Suppressor macrophage treated with lipopolysaccharide for 4 hours (primary cell): ENCODE results near the gene NXF1.
"Not testable (repeated sequence)": the region's sequence is repeated elsewhere in the genome, so short reads cannot be mapped to it uniquely, and the experiment has no call there.

Experiments
- DNase-seq: peaks from one replicate; pipeline ENCODE4 v3.0.0-alpha.2; 2020

The NXF1 gene

DNA sequence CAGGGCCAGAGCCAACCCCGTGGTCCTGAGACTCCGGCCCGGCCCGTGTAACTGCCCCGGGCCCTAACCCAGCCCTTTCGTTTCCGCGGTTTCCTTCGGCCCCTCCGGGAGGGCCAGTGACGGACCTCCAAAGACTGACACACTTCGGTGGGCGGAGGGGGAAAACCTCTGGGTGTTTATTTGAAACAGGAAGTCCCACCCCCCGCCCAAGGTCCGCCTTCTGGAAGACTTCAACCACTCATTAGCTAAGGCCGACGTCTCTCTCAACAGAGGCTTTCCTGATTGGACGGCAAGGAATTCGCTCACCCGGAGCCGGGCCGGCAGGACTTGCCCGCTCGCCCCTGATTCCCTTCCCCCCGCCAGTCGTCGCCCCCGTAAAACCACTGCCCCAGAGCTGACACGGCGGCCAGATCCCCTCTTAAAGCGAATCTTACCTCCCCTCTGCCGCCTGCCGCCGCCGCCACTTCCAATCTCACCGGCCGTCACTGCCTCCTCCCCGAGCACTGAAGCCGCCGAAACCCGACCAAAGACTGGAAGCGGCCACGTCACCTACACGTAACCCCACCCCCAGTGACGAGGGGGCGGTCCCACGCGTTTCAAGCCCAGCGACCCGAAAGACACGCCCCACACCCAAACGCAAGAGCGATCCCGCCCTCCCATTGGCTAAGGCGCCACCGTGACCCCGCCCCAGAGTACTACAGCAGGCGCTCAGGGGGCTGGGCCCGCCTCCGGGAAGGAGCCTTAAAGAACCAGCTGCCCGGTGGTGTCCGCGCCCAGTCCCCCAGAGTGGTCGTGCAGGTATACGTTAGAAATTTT, 26.5 kb upstream of the NXF1 start, which contains the start of gene STX5:
Gene STX5, minus strand, starts transcription at position 532 of the 816 bp plus-strand sequence. CDS start 808 bp downstream, outside the sequence.
- peak; percentile 99 for DNase-seq

DNA sequence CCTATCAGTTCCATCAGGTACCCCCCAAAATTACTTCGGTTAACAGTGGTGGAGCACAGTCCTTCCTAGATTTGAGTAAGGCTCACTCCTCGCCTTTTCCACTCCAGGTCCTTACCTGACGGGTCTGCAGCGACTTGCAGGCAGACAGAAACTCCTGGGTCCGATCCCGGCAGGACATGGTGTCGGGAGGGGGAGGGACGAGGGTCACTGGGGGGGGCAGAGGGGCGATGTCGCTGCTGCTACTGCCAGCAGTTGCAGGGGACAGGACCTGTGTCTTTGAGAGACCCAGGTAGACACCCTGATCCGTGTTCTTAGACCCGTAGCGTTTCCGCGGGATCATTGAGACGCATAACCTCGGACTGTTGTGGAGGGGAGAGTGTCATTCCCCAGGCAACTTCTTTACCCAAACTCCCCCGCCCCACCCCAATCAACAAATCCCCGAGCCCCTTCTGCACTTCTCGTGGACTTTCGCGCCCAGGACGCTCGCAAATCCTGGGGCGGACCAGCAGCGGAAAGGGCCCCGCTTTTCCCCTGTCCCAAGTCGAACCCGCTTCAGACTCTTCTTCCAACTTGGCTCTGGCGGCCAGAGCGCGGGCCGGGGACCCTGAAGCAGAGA, 25.8 kb upstream of the NXF1 start:
- DNase-seq = no peak

DNA sequence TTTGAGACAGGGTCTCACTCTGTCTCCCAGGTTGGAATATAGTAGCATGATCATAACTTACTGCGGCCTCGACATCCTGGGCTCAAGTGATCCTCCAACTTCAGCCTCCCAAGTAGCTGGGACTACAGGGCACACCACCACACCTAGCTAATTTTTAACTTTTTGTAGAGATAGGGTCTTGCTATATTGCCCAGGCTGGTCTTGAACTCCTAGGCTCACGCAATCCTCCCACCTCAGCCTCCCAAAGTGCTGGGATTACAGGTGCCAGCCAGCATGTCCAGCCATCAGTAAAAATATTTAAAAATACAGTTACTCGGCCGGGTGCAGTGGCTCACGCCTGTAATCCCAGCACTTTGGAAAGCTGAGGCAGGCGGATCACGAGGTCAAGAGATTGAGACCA, 22.9 kb upstream of the NXF1 start:
- DNase-seq = not testable (repeated sequence)

DNA sequence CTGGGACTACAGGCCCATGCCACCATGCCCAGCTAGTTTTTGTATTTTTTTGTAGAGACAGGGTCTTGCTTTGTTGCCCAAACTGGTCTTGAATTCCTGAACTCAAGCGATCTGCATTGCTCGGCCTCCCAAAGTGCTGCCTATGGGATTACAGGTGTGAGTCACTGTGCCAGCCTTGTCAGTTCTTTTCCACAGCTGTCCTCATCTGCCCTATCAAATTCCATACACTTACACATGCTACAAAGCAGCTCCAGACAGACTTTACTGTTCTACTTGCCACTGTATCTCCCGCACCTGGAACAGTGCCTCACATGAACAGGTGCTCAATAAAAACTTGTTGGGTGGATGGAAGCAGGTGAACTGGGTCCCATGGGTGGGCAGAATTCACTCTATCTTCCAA, 18.4 kb upstream of the NXF1 start:
- no peak for DNase-seq

DNA sequence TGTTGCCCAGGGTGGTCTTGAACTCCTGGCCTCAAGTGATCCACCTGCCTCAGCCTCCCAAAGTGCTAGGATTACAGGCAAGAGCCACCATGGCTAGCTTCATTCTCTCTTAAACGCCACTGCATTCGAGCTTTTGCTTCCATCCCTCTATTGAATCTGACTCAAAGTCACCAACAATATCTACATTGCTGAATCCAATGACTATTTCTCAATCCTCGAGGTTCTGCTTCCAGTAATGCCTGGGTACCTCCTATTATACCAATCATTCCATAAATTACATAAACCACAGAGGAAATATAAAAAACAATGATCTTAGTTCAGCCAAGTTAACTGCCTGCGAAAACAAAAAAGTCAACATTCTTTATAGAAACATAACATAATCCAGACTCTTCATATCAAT, 11.9 kb upstream of the NXF1 start:
- peak; percentile 51 for DNase-seq

DNA sequence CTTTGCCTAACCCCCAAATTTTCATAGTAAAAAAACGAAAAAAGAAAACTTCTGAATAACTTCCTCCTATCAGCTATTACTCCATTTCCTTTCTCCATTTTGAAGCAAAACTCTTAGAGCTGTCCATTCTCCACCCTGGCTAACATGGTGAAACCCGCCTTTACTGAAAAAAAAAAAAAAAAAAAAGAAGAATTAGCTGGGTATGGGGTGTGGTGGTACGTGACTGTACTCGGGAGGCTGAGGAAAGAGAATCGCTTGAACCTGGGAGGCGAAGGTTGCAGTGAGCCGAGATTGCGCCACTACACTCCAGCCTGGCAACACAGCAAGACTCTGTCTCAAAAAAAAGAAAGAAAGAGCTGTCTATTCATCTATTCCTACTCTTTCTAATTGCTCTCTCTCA, 11.3 kb upstream of the NXF1 start:
- peak; percentile 68 for DNase-seq

DNA sequence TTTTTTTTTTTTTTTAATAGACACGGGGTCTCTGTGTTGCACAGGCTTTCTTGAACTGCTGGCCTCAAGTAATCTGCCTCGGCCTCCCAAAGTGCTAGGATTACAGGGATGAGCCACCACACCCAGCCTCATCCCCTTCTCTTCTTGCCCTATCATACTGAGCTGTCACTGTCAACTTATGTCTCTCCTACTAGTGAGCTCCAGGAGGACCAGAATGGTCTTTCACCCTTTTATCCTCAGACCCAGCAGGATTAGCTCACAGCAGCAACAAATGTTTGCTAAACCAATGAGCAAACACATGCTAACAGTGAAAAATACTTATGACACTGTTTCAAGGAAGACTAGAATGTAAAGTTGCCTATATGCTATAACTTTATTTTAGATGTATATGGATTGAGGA, 6.4 kb upstream of the NXF1 start:
- DNase-seq = no peak

DNA sequence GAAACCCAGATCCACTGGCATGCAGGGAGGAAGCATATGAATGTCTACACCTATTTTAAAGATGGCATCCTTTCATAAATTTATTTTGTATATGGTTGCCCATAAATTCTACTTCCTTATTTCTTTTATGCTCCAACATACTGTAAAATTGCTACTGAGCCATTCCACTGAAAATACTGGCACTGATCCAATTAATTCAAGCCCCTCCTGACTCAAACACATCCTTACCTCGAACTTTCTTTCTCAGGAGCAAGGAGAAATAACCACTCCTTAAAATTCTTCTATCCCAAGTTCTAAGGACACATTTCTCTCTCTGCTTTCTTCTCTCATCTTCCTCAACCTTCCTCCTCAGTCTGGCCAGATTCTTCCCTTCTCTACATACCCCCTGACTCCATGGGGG, 5.5 kb upstream of the NXF1 start:
- DNase-seq = no peak

DNA sequence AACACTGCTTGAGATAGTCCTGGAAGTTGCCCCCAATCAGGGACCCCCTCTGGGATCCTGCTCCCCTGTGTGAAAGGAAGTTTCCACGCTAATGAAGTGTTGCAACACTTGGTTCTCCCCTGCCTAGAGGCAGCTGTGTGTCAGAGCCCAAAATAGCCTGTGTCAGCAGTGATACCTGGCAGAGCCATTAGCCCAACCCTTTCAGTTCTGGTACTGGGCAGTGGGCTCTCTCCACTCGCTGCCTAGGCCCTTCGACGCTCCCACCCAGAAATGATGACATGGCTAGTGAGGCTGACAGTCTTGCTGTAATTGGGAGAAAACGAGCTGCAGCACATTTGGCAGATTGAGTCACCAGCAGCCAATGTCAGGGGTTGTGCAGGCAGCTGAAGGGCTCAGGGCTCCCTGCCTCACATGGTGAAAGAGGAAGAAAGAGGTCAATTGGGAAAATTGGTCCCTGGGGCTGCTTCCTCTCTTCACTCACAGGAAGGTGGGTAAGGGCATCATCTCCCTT, 1.4 kb upstream of the NXF1 start:
- peak; percentile 94 for DNase-seq

DNA sequence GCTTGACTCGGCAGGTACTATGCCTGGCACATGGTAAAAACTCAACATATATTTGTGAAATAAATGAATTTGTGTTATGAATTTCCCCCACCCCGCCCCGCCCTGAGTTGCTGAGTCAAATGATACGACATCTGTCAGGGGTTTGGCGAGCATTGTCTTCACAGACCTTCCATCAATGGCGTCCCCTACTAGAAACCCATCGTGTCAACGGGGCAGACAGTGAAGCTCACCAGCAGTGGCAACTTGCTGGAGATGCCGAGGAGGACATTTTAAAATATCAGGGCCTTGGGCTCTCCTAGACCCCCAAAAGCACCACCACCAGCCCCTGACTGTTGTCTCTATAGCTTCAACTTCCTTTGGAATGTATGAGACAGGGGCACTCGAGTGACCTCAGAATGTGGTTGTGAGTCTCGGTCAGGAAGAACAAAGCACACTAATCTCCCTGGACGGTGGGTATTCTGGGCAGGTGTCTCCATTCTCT, 761 bp upstream of the NXF1 start:
- DNase-seq = no peak

DNA sequence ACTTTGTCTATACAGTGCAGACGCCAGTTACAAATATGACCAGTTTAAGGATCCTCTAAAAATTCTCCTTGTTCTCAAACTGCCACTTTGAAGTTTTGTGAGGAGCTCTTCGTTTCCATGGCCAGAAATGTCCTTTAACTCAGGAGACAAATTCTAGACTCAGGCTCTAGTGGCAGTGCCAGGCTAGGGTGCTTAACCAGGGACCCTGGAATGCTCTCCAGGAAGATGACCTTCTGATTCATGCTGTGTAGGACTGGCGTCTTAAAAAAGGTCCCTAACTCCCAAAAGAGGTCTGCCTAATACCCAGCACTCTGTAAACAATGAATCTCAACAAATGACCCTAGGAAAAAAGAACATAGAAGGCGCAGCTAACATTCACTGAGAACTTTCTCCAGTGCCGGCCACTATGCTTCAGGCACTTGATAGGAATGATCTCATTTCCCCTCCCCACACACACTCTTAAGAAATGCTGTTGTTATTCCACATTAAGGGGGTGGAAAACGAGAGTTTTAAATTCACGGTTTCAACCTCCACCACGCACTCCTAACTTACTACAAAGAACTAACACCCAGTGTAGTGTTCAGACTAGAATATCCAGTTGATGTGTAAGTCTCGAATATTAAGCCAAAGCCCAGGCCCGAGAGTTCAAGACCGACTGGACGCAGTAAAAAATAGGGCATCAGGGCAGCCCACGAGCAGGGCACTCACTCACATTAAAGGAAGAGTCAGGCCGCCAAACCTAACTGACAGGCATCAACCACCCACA, 747 bp downstream of the NXF1 start:
- DNase-seq = peak; percentile 61

DNA sequence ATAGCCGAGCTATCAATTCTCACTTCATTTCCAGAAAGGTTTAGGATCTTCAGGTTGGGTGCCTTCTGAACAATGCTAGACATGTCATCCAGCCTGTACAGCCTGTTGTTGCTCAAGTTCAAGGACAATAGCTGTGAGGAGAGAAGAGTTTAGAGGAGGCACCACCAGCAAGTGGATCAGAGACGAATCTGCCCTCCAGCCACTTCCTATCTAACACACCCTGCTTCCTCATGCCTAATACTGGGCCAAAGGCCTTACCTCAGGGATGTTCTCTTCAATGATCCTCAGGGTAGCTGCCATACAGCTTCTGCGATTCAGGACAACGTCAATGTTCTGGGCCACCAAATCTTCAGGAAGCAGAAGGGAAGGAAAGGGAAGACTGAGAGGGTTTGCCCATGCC, 4.2 kb downstream of the NXF1 start:
- no peak for DNase-seq

DNA sequence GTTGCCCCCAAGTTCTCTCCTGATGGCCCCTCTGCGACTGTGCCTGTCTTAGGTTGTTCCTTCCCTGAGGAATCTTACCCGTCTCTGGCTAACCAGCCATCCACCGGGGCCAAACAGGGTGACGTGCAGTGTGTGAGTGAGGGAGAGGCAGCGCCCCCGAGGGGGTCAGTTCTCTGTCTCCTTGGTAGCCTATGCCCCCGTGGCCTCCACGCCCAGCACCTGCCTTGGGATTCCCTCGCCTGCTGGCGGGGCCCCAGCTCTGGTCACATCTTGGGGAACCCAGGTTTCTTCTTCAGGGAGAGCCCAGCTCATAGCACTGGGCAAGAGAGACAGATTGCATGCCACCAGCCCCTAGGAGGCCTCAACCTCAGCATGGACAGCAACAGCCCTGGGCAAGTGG, 5.8 kb downstream of the NXF1 start:
- DNase-seq = no peak

DNA sequence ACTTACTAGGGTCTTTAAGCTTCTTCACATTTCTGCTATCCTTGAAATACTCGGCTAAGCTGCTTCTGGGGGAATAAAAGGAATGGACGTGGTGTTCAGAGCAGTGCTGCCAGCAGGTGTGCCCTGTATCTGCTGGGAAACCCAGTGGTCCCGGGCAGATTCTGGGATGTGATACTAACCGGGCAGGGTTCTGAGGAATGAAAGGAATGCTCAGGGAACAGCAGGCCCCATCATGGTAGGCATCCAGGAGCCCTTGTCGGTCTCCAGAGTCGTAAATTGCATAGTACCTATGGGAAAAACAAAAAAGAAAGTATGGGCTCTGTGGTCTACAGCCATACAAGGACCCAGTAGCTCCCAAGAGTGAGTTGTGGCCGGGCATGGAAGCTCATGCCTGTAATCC, 9.0 kb downstream of the NXF1 start:
- DNase-seq = no peak

DNA sequence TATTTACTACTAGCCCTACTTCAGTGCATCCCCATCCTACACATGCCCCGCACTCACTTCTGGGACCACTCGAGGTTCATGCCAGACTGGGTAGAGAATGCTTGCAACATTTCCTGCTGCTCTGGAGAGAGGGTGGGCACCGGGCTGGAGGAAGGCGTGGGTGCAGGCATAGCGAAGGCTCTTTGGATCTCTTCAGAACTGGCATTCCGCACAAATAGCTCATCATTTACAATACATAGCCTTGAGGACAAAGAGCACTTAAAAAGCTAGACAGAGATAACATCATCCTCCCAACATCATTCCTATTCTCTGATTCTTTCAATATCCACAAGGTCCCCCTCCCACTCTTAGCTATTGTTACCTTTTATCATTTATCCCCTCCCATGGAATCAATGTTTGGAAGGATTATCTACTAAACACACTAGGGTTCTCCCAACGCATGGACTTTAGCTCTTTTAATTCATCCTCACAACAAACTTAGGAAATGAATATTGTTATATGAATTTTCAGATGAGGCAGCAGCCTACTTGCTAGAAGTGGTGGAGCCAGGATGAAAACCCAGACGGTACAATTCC, 11.0 kb downstream of the NXF1 start:
- no peak for DNase-seq

DNA sequence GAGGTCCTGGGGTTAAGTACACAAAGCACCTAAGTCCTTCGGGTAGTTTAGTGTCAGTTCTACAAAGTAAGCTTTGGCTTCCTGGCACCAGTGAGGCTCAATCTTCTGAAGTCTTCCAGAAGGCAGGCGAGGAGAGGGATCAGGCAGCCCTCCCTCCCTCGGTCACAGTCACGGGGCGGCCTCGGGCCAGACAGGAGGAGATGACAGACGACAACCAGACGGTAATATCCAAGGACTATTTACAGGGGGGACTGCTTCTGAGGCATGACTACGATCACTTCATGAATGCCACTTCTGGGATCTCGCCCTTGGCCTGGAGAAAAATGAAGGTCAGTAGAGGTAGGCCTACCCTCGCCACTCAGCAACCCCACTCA, 13.1 kb downstream of the NXF1 start:
- DNase-seq = no peak

DNA sequence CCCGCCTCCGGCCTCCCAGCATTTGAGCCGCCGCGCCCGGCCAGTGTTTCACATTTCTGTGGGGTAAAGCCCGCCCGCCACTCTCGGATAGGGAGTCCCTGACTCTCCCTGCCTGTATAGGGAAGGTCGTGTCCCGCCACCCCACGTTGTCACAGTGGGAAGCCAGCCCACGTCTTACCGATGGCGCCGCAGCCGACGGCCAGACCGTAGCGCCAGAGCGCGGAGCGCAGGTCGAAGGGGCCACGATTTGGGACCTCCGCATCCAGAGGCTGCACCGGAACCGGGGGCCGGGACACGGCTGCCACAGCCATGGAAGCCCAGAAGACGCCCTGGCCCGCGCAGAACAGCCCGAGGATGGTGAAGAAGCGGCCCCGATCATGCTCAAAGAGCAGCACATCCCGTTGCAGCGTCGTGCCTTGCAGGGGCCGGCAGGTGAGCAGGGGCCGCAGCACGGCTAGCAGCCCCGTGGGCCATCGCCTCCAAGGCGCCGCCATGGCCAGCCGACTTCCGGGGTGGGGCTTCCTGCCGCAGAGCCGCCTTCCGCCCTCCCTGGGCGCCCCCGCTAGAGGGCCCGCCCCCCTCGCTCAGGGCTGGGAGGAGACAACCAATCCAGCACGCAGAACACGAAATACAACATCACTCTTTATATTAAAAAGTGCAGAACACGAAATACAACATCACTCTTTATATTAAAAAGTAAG, 13.6 kb downstream of the NXF1 start, which contains the start of gene TMEM223:
Gene TMEM223, minus strand, starts transcription at position 506 of the 701 bp plus-strand sequence. Its CDS starts 12 bp downstream, at position 494.
- DNase-seq = peak; percentile 87

DNA sequence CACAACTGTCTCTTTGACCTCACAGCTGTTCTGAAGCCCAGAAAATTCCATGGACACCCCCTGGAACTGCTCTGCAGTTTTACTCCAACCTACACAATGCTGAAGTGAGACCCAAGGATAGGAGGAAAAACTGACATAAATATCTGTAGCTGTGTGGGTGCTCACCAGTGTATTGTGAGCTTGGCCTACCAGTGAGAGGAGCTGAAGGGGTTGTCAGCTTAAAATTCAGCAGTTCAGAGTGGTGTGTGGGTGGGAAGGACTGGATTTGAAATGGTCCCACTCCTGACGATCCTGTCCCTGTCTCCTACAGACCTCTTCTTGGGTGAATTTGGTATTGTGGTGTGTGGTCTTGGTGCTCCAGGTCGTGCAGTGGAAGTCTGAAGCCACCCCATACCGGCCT, 15.7 kb downstream of the NXF1 start:
- DNase-seq = no peak

DNA sequence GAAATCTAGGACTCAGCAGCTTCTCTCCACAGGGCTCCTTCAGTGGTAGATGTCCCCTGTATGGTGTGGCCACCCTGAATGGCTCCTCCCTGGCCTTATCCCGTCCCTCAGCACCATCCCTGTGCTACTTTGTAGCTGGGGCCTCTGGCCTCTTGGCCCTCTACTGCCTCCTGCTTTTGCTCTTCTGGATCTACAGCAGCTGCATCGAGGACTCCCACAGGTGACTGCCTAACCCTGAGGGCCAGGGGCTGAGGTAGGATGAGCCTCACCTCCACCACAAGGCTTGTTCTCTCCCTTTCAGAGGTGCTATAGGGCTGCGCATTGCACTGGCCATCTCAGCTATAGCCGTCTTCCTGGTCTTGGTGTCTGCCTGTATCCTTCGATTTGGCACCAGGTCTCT, 16.2 kb downstream of the NXF1 start:
- no peak for DNase-seq

DNA sequence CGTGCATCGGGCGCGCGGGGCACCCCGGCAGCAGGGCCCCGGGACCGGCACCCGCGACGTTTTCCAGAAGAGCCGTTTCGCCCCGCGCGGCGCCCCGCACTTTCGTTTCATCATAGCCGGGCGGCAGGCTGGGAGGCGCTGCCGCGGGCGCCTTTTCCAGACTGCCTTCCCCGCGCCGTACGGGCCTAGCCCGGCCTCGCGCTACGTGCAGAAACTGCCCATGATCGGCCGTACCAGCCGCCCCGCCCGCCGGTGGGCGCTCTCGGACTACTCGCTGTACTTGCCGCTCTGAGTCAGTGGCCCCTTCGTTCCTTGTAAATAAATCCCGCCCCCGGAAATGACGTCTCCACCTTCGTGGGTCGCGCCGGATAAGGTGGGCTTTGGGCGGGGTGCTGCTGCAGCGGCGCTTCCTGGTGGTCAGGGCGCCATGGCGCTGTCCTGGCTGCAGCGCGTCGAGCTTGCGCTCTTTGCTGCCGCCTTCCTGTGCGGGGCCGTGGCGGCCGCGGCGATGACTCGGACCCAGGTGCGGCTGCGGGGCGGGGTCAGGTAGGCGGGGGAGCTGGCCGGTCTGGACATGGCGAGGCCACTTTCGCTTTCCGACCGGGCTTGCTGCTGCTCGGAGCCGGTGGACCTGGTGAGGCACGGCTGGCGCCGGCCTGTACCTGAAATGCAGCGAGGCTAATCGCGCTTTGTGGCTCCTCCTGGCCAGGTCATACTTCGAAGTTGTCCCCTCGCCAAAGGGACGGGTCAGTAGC, 18.1 kb downstream of the NXF1 start, which contains the start of gene TMEM179B:
Gene TMEM179B, plus strand, starts transcription at position 398 of the 755 bp plus-strand sequence. Its CDS starts 30 bp downstream, at position 428.
- peak; percentile 100 for DNase-seq

DNA sequence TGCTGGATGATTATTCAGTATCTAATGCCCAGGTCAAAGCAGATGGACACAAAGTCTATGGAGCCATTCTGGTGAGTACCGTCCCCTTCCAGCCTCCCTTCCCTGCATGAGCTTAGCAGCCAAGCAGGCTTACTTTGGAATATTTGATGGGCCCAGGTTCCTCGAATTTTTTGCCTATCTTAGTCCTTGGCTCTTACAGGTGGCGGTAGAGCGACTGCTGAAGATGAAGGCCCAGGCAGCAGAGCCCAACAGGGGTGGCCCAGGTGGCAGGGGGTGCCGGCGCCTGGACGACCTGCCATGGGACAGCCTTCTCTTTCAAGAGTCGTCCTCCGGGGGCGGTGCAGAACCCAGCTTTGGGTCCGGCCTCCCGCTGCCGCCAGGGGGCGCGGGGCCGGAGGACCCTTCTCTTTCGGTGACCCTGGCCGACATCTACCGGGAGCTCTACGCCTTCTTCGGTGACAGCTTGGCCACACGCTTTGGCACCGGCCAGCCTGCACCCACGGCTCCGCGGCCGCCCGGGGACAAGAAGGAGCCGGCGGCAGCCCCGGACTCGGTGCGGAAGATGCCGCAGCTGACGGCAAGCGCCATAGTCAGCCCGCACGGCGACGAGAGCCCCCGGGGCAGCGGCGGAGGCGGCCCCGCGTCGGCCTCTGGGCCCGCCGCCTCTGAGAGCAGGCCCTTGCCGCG, 18.8 kb downstream of the NXF1 start:
- DNase-seq = peak; percentile 96
